CD8-positive, alpha-beta memory T cell (primary cell): ENCODE data around the gene RAPGEF5. TPM values are rescaled to one million over a fixed set of nuclear protein-coding genes. Genes with fewer than 3 reads are reported as not detected.

Experiments
- CTCF ChIA-PET: fragments of 350-600 bp; sonication (Branson Sonifier 250); formaldehyde crosslinking; loops from one replicate; lab custom pipeline; 2021; ENCODE audit warnings: antibody characterized with exemption; lab: Charles Lee
- POLR2A ChIA-PET: fragments of 350-600 bp; sonication (Branson Sonifier 250); formaldehyde crosslinking; loops from one replicate; lab custom pipeline; 2021; ENCODE audit warnings: antibody characterized with exemption; lab: Charles Lee
- DNase-seq, 5 donors: peaks; one replicate each; pipeline versions ENCODE4 v3.0.0 to v3.0.0-alpha.2; 2020 to 2022; ENCODE audit warnings: mixed read lengths in 1 of 5
- H3K27ac ChIP-seq: one replicate; pipeline ENCODE4 v1.7.0; 2013; ENCODE audit warnings: low read depth, mild to moderate bottlenecking, low read length, moderate library complexity
- H3K27me3 ChIP-seq: 2 replicates; pipeline ENCODE4 v1.7.0; 2013; ENCODE audit warnings: low read length, mild to moderate bottlenecking; ENCODE audit not compliant: insufficient read depth, poor library complexity, severe bottlenecking
- H3K36me3 ChIP-seq: 2 replicates; pipeline ENCODE4 v1.7.0; 2013; ENCODE audit warnings: mild to moderate bottlenecking, low read length, moderate library complexity; ENCODE audit not compliant: insufficient read depth
- H3K4me1 ChIP-seq: 2 replicates; pipeline ENCODE4 v1.7.0; 2013; ENCODE audit warnings: mild to moderate bottlenecking, low read length, moderate library complexity; ENCODE audit not compliant: insufficient read depth
- H3K4me3 ChIP-seq: 2 replicates; pipeline ENCODE4 v1.7.0; 2013; ENCODE audit warnings: mild to moderate bottlenecking, low read length
- H3K9me3 ChIP-seq: 2 replicates; pipeline ENCODE4 v1.7.0; 2013; ENCODE audit warnings: mild to moderate bottlenecking, low read length
- H3K27ac Mint-ChIP-seq, 8 donors: one replicate each; pipeline ENCODE4 v1.8.0; 2020 to 2021; ENCODE audit warnings: mixed read lengths in 8 of 8, mild to moderate bottlenecking in 6 of 8, inconsistent platforms in 3 of 8, moderate library complexity in 3 of 8
- H3K27me3 Mint-ChIP-seq, 2 donors: one replicate each; pipeline ENCODE4 v1.8.0; 2020 to 2021; ENCODE audit warnings: mixed read lengths in 2 of 2, mild to moderate bottlenecking in 1 of 2, moderate library complexity in 1 of 2
- H3K36me3 Mint-ChIP-seq, 3 donors: one replicate each; pipeline ENCODE4 v1.8.0; 2020 to 2021; ENCODE audit warnings: mixed read lengths in 3 of 3, inconsistent platforms in 1 of 3, mild to moderate bottlenecking in 1 of 3
- H3K4me1 Mint-ChIP-seq, 3 donors: one replicate each; pipeline ENCODE4 v1.8.0; 2020 to 2021; ENCODE audit warnings: mixed read lengths in 3 of 3, inconsistent platforms in 1 of 3, mild to moderate bottlenecking in 1 of 3
- H3K4me3 Mint-ChIP-seq, 7 donors: one replicate each; pipeline ENCODE4 v1.8.0; 2020 to 2021; ENCODE audit warnings: mixed read lengths in 7 of 7, mild to moderate bottlenecking in 6 of 7, moderate library complexity in 4 of 7, inconsistent platforms in 2 of 7
- H3K9me3 Mint-ChIP-seq, 5 donors: one replicate each; pipeline ENCODE4 v1.8.0; 2020 to 2022; ENCODE audit warnings: mixed read lengths in 5 of 5, mild to moderate bottlenecking in 3 of 5, moderate library complexity in 2 of 5, inconsistent platforms in 1 of 5
- polyA plus RNA-seq: library from polyadenylated mRNA; unstranded; fragments of 300-500 nt; fragmentation: Illumina TruSeq; gene quantifications from one replicate; pipeline ENCODE4 v1.2.3, GENCODE V29; 2021
- total RNA-seq, 2 experiments: library from RNA; stranded (reverse); gene quantifications; one replicate each; pipeline ENCODE4 v1.2.3, GENCODE V29; 2021

RAPGEF5 gene
- total and polyA plus RNA-seq, 3 experiments from 2014 or later: 0.13 to 0.86 (median 0.50) TPM

DNA sequence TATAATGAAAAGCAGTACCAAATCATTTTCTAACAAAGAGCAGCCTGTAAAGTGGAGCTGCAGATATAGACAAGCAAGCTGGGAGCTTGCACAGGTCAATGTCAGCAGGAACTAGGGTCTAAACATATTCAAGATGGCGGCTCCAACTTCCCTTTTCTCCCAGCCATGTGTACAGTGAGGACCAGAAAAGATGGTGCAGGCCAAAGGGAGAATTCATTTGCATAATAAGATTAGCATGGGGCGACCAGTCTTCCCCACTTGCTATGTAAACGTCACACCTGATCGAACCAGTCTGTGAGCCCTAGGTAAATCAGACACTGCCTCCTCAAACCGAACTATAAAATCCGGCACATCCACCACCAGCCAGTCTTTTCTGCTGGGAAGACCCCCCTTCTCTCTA lies 4.4 kb upstream of the RAPGEF5 start:
- ChIA-PET CTCF (no interaction called here), POLR2A (no interaction called here)
- H3K9me3 ChIP-seq: no peaks in the 10 kb centered on the region
- Mint-ChIP-seq H3K36me3 (no peaks in the 10 kb centered on the region), H3K27me3 (peaks cover 13 to 17% of the 10 kb centered on the region in 2 donors), H3K27ac (no peak overlapping the region), H3K4me3 (no peak overlapping the region), H3K4me1 (peaks cover 4 to 7% (median 6%) of the 10 kb centered on the region in 3 donors), H3K9me3 (peaks cover 0 to 4% (median 0%) of the 10 kb centered on the region in 5 donors)
- H3K27ac ChIP-seq: no peak overlapping the region
- H3K27me3 ChIP-seq: no peaks in the 10 kb centered on the region
- DNase-seq: no peak
- H3K4me3 ChIP-seq: no peak overlapping the region
- no peaks in the 10 kb centered on the region for H3K4me1 ChIP-seq
- no peaks in the 10 kb centered on the region for H3K36me3 ChIP-seq

DNA sequence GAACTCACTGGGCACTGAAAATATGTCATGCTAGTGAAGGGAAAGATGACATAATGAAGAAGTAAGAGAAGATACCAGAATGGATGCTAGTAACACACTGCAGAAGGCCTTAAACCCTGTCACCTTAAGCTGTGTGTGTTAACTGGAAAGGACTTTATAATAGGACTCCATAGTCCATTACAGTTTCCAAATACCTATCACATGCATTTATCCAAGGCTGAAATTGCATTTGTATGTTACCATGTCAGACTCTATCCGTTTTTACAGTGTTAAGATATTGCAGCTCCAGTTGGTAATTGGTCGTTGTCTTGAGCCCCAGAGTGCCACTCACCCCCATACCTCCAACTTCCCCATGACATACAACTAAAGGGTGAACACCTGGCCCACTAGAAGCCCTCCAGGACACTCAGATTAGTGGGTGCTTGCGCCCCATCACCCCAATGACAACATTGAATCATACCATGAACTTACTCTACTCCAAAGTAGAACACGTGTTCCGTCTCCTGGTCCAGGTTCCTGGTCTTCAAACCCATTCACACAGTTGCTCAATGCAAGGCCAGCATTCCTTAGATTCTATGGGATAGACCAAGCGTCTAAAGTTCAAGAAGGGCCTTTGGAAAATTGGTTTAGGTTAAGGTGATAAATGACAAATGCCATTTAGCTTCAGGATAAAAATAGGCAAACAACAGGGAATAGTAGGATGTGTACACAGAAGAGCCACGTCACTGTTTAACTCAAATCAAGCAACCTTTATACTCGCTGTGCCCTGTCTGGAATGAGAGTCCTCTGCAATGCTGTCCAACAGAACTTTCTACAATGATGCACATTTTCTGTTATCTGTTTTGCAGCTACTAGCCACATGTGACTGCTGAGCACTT lies 2.1 kb upstream of the RAPGEF5 start:
- H3K9me3 ChIP-seq: no peaks in the 10 kb centered on the region
- peaks cover 32 to 39% of the 10 kb centered on the region in 2 donors for H3K27me3 Mint-ChIP-seq
- ChIA-PET POLR2A (no interaction called here), CTCF (no interaction called here)
- no peaks in the 10 kb centered on the region for H3K27me3 ChIP-seq
- H3K4me1 Mint-ChIP-seq: peaks cover 11 to 13% (median 13%) of the 10 kb centered on the region in 3 donors
- H3K36me3 ChIP-seq: no peaks in the 10 kb centered on the region
- H3K27ac ChIP-seq: no peak overlapping the region
- H3K4me3 Mint-ChIP-seq: peak overlapping the region in 1 of 7 donors; percentile 38
- H3K36me3 Mint-ChIP-seq: peaks cover 0 to 7% (median 0%) of the 10 kb centered on the region in 3 donors
- H3K4me3 ChIP-seq: no peak overlapping the region
- no peaks in the 10 kb centered on the region for H3K4me1 ChIP-seq
- no peak for DNase-seq
- no peak overlapping the region for H3K27ac Mint-ChIP-seq
- H3K9me3 Mint-ChIP-seq: peaks cover 5 to 10% (median 8%) of the 10 kb centered on the region in 5 donors

GRCh38 chr7:22357311-22358175 lies 589 bp upstream of the RAPGEF5 start:
- Mint-ChIP-seq H3K9me3 (peaks cover 5 to 18% (median 9%) of the 10 kb centered on the region in 5 donors), H3K36me3 (peaks cover 0 to 7% (median 0%) of the 10 kb centered on the region in 3 donors), H3K27me3 (peaks cover 38 to 40% of the 10 kb centered on the region in 2 donors), H3K27ac (no peak overlapping the region), H3K4me3 (peak overlapping the region in 6 of 7 donors; percentile 27 to 84 (median 71)), H3K4me1 (peaks cover 11 to 13% (median 13%) of the 10 kb centered on the region in 3 donors)
- Histone ChIP-seq H3K4me1 (no peaks in the 10 kb centered on the region), H3K27me3 (no peaks in the 10 kb centered on the region), H3K27ac (no peak overlapping the region), H3K9me3 (no peaks in the 10 kb centered on the region), H3K36me3 (no peaks in the 10 kb centered on the region), H3K4me3 (no peak overlapping the region)
- ChIA-PET CTCF (no interaction called here), POLR2A (no interaction called here)
- no peak for DNase-seq

- peaks cover 0 to 7% (median 0%) of the 10 kb centered on the region in 3 donors for H3K36me3 Mint-ChIP-seq
These were observed 803 bp downstream of the RAPGEF5 start for GRCh38 chr7:22356010-22356691.

DNA sequence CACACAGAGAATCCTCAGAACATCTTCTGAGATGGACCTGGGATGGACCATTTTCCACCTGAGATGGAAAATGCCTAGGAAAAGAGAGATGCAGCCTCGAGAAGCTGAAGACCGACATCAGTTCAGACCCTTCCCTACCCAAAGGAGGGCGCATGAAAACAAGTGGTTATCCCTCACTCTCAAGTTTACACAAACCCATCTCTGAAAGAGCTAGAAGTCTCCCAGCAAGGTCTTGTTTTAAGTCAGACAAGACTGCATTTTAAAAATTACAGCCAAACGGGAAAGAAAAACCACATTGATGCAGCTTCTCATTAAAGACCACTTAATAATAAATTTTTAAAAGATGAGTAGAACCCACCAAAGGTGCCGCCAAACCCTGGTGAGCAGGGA lies 1.3 kb downstream of the RAPGEF5 start:
- Mint-ChIP-seq H3K36me3 (peaks cover 0 to 7% (median 0%) of the 10 kb centered on the region in 3 donors), H3K27ac (no peak overlapping the region), H3K4me1 (peaks cover 11 to 13% (median 13%) of the 10 kb centered on the region in 3 donors), H3K4me3 (peak overlapping the region in 5 of 7 donors; percentile 21 to 70 (median 46)), H3K27me3 (peaks cover 32 to 52% of the 10 kb centered on the region in 2 donors), H3K9me3 (peaks cover 5 to 18% (median 9%) of the 10 kb centered on the region in 5 donors)
- no peaks in the 10 kb centered on the region for H3K4me1 ChIP-seq
- H3K27me3 ChIP-seq: no peaks in the 10 kb centered on the region
- no peaks in the 10 kb centered on the region for H3K9me3 ChIP-seq
- CTCF ChIA-PET: no interaction called here
- DNase-seq: no peak
- no peak overlapping the region for H3K27ac ChIP-seq
- POLR2A ChIA-PET: no interaction called here
- H3K4me3 ChIP-seq: no peak overlapping the region
- H3K36me3 ChIP-seq: no peaks in the 10 kb centered on the region

More at GRCh38 chr7:22356010-22356691, 803 bp downstream of the RAPGEF5 start:
- ChIA-PET CTCF (no interaction called here), POLR2A (no interaction called here)
- no peak overlapping the region for H3K27ac Mint-ChIP-seq
- peaks cover 5 to 18% (median 9%) of the 10 kb centered on the region in 5 donors for H3K9me3 Mint-ChIP-seq
- Histone ChIP-seq H3K27me3 (no peaks in the 10 kb centered on the region), H3K9me3 (no peaks in the 10 kb centered on the region), H3K27ac (no peak overlapping the region), H3K4me3 (no peak overlapping the region), H3K4me1 (no peaks in the 10 kb centered on the region), H3K36me3 (no peaks in the 10 kb centered on the region)
- H3K27me3 Mint-ChIP-seq: peaks cover 36 to 46% of the 10 kb centered on the region in 2 donors
- DNase-seq: no peak
- peak overlapping the region; percentile 20 to 70 (median 39) for H3K4me3 Mint-ChIP-seq
- H3K4me1 Mint-ChIP-seq: peaks cover 11 to 13% (median 13%) of the 10 kb centered on the region in 3 donors

DNA sequence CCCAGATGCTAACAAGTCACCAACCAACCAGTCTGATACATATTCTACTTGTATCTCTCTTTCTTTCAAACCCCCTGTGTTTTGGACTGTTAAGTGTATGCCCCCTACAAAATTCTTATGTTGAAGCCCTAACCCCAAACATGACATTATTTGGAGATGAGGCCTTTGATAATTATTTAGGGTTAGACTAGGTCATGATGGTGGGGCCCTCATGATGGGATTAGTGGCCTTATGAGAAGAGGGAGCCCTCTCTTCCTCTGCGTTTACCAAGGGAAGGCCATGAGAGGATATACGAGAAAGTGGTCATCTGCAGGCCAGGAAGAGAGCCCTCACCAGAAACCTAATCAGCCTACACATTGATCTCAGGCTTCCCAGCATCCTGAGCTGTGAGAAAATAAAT lies 2.5 kb downstream of the RAPGEF5 start:
- Mint-ChIP-seq H3K27ac (no peak overlapping the region), H3K4me3 (no peak overlapping the region), H3K4me1 (peaks cover 11 to 13% (median 13%) of the 10 kb centered on the region in 3 donors), H3K36me3 (peaks cover 0 to 7% (median 0%) of the 10 kb centered on the region in 3 donors), H3K27me3 (peaks cover 32 to 52% of the 10 kb centered on the region in 2 donors), H3K9me3 (peaks cover 5 to 18% (median 9%) of the 10 kb centered on the region in 5 donors)
- Histone ChIP-seq H3K27ac (no peak overlapping the region), H3K9me3 (no peaks in the 10 kb centered on the region), H3K36me3 (no peaks in the 10 kb centered on the region), H3K4me3 (no peak overlapping the region), H3K27me3 (no peaks in the 10 kb centered on the region), H3K4me1 (no peaks in the 10 kb centered on the region)
- ChIA-PET POLR2A (no interaction called here), CTCF (no interaction called here)
- no peak for DNase-seq

- no peak overlapping the region for H3K27ac ChIP-seq
- H3K27me3 Mint-ChIP-seq: peaks cover 31 to 42% of the 10 kb centered on the region in 2 donors
These were observed 4.1 kb downstream of the RAPGEF5 start for GRCh38 chr7:22352887-22353286.

More at GRCh38 chr7:22352887-22353286, 4.1 kb downstream of the RAPGEF5 start:
- Mint-ChIP-seq H3K4me3 (no peak overlapping the region), H3K4me1 (peaks cover 9 to 13% (median 13%) of the 10 kb centered on the region in 3 donors), H3K9me3 (peaks cover 5 to 18% (median 9%) of the 10 kb centered on the region in 5 donors), H3K27ac (no peak overlapping the region), H3K36me3 (peaks cover 0 to 7% (median 0%) of the 10 kb centered on the region in 3 donors)
- CTCF ChIA-PET: no interaction called here
- POLR2A ChIA-PET: no interaction called here
- DNase-seq: no peak
- Histone ChIP-seq H3K36me3 (no peaks in the 10 kb centered on the region), H3K9me3 (no peaks in the 10 kb centered on the region), H3K4me3 (no peak overlapping the region), H3K4me1 (no peaks in the 10 kb centered on the region), H3K27me3 (no peaks in the 10 kb centered on the region)
